Activated CD4-positive, alpha-beta T cell treated with anti-CD3 and anti-CD28 coated beads for 36 hours (primary cell): ENCODE measurements around the gene TSNAXIP1. TPM values are rescaled to one million over a fixed set of nuclear protein-coding genes. Genes with fewer than 3 reads are reported as not detected.

Source experiments
- ATAC-seq: fragments of 200-7000 bp; cut with Tn5 transposase; one replicate; pipeline ENCODE4 v1.10.0; 2021; ENCODE audit warnings: mild to moderate bottlenecking, moderate library complexity
- CTCF ChIA-PET: fragments of 350-600 bp; sonication (Branson Sonifier 250); formaldehyde crosslinking; loops from one replicate; lab custom pipeline; 2021; ENCODE audit warnings: antibody characterized with exemption; lab: Charles Lee
- POLR2A ChIA-PET: fragments of 350-600 bp; sonication (Branson Sonifier 250); formaldehyde crosslinking; loops from one replicate; lab custom pipeline; 2021; ENCODE audit warnings: antibody characterized with exemption, inconsistent platforms; lab: Charles Lee
- DNase-seq: peaks from one replicate; pipeline ENCODE4 v3.0.0-alpha.2; 2020
- H3K27ac Mint-ChIP-seq: one replicate; pipeline ENCODE4 v1.8.0; 2021; ENCODE audit warnings: mixed read lengths
- H3K27me3 Mint-ChIP-seq: one replicate; pipeline ENCODE4 v1.8.0; 2021; ENCODE audit warnings: mixed read lengths
- H3K36me3 Mint-ChIP-seq: one replicate; pipeline ENCODE4 v1.8.0; 2021; ENCODE audit warnings: low read depth, mixed read lengths
- H3K4me1 Mint-ChIP-seq: one replicate; pipeline ENCODE4 v1.8.0; 2021; ENCODE audit warnings: mixed read lengths
- H3K4me3 Mint-ChIP-seq: one replicate; pipeline ENCODE4 v1.8.0; 2021; ENCODE audit warnings: mild to moderate bottlenecking, moderate library complexity, mixed read lengths
- H3K9me3 Mint-ChIP-seq: one replicate; pipeline ENCODE4 v1.8.0; 2021; ENCODE audit warnings: low read depth, mixed read lengths
- intact Hi-C, 2 experiments: fragments of 100-400 bp; cut with DNase I in 1 of 2; cut with micrococcal nuclease in 1 of 2; formaldehyde crosslinking; loops; one replicate each; pipeline versions ENCODE4 v1.14.2 to v1.15.1; 2022 to 2024; cut with DNase I, micrococcal nuclease
- total RNA-seq, 2 experiments: library from RNA; stranded (reverse); gene quantifications; one replicate each; pipeline ENCODE4 v1.2.3, GENCODE V29; 2021

The TSNAXIP1 gene
- total RNA-seq, 2 experiments from 2014 or later = 0.62 to 1.1 TPM

DNA sequence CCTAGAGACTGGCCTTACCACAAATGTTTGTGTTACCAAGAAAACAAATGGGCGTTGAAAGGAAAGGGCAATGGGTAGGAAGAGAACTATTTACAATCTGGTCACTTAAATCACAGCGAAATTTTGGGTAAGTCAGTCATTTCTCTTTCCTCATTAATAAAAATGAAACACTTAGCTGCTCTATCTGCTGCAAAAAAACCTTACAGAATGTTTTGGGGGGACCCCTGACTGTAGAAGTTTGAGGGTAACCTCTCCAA is 39.3 kb downstream of the TSNAXIP1 start:
- Mint-ChIP-seq H3K9me3 (no peaks in the 10 kb centered on the region), H3K27ac (peak overlapping the region; percentile 83), H3K4me3 (peak overlapping the region; percentile 77), H3K27me3 (no peaks in the 10 kb centered on the region), H3K36me3 (peaks cover 27% of the 10 kb centered on the region), H3K4me1 (peaks cover 50% of the 10 kb centered on the region)
- CTCF ChIA-PET = interaction anchor here (0.6 to 2.6 kb wide), 8 partner anchors 12 to 325 kb away, joined by 3 to 12 read pairs (median 4); partner anchors contain the start of genes RANBP10 and TSNAXIP1
- no peak for DNase-seq
- intact Hi-C loops = loop anchor here (1.0 to 10.0 kb wide), 19 partner anchors 13 to 365 kb away; partner anchors contain the start of genes EDC4 (in 2 of the 2), PSKH1 (in 2 of the 2), ACD (in 1 of the 2) and ATP6V0D1 (in 1 of the 2)
- no peak for ATAC-seq
- POLR2A ChIA-PET = interaction anchor here (0.9 to 1.2 kb wide), 5 partner anchors 12 to 325 kb away, joined by 3 read pairs; partner anchors contain the start of gene NFATC3

DNA sequence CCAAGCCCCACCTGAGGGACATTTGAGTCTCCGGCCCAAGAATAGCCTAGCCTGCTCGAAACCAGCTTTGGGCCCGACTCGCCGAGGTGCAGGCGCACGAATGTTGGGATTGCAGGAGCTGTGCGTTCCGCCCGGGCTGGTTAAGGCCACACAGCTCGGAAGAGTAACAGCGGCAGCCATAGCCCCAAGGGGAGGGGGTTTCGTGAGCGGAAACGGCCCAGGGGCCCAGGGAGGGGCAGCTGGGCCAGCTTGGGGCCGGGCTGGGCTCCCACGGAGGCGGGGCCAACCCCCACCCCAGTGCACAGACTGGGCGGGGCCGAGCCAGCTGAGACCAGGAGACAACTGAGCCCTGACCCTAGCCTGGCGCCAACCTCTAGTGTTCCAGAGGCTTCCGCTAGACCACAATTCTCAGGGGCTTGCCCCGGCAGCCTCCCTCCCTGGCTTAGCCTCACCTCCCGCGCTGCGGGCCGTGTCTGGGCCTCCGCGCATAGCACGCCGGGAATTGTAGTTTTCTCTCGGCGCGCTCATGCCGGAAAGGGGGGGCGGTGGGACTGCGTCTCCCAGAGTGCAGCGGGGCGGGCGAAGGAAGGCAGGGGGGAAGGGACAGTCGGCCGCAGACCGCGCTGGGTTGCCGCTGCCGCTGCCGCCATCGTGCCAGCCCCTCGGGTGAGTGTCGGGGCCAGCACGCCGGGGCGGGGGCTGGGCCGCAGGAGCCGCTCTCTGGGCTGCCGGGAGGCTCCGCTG is 39.8 kb downstream of the TSNAXIP1 start, which contains the start of gene NUTF2:
NUTF2 (plus strand) TSS at position 614 of the 744 bp plus-strand sequence. CDS start 18,198 bp downstream, outside the sequence.
- H3K27ac Mint-ChIP-seq = peak within 1 kb of the TSS; percentile 83
- intact Hi-C loops = loop anchor here (1.0 to 10.0 kb wide), 20 partner anchors 13 to 464 kb away; partner anchors contain the start of genes EDC4 (in 2 of the 2), PSKH1 (in 2 of the 2), ACD (in 1 of the 2) and ATP6V0D1 (in 1 of the 2)
- ChIA-PET POLR2A (interaction anchor here (0.6 to 1.2 kb wide), 6 partner anchors 13 to 325 kb away, joined by 3 to 4 read pairs (median 3); partner anchors contain the start of genes C16orf86, ENKD1 and NFATC3), CTCF (interaction anchor here (0.6 to 2.6 kb wide), 8 partner anchors 13 to 325 kb away, joined by 3 to 12 read pairs (median 4); partner anchors contain the start of genes RANBP10 and TSNAXIP1)
- peaks cover 27% of the 10 kb centered on the region for H3K36me3 Mint-ChIP-seq
- peak within 1 kb of the TSS; percentile 77 for H3K4me3 Mint-ChIP-seq
- peaks cover 46% of the 10 kb centered on the region for H3K4me1 Mint-ChIP-seq
- ATAC-seq = peak; percentile 68
- DNase-seq = peak; percentile 98
- H3K9me3 Mint-ChIP-seq = no peaks in the 10 kb centered on the region
- H3K27me3 Mint-ChIP-seq = no peaks in the 10 kb centered on the region

DNA sequence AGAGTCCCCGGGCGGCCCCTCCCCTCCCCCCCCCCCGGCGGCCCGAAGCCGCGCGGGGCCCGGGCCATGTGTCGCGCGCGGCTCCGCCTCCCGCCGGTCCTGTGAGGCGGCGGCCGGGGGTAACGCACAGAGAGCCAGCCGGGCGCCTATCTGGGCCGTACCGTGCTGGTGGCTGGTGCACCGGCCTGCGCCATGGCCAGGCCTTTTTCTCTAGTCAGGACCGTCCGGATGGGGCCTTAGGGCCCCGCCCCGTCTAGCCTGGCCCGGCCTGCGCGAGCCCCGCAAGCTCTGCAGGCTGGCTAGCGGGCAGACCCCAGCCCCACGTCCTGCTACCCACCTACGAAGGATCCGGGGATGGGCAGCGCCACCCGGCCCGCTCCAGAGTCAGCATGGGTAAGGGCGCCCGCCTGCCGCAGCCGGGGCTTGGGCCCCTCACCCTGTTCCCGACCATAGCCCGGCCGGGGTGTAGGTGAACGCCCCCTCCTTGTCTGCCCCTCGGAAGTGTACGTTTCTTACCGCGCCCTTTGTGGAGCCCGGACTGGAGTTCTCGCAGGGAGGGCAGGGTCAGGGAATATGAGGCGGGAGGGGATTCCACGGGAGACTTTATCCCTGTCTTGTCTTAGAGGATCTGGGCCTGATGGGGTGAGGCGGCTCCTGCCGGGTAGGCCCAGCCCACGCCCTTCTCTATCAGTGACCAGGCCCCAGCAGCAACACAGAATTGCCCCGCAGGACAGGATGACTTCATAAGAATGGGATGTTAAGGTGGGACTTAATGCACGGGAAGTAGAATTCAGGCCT is 40.6 kb downstream of the TSNAXIP1 start, which contains the start of gene CENPT:
CENPT (minus strand) TSS at position 630 of the 798 bp plus-strand sequence. CDS start 13,834 bp downstream, outside the sequence.
- Mint-ChIP-seq H3K36me3 (peaks cover 27% of the 10 kb centered on the region), H3K9me3 (no peaks in the 10 kb centered on the region), H3K4me3 (peak within 1 kb of the TSS; percentile 77), H3K27ac (peak within 1 kb of the TSS; percentile 83), H3K27me3 (no peaks in the 10 kb centered on the region), H3K4me1 (peaks cover 44% of the 10 kb centered on the region)
- intact Hi-C loops = loop anchor here (1.0 to 10.0 kb wide), 8 partner anchors 14 to 463 kb away; partner anchors contain the start of genes DDX28 (in 1 of the 2), DUS2 (in 1 of the 2), EDC4 (in 1 of the 2) and PSKH1 (in 1 of the 2)
- ATAC-seq (peak; percentile 47), DNase-seq (peak; percentile 30)
- ChIA-PET POLR2A (interaction anchor here (0.6 kb wide), 1 partner anchor 10 kb away, joined by 3 read pairs; no protein-coding TSS in a partner anchor), CTCF (interaction anchor here (0.7 to 1.4 kb wide), 3 partner anchors 36 to 88 kb away, joined by 3 to 4 read pairs (median 4); no protein-coding TSS in a partner anchor)

DNA sequence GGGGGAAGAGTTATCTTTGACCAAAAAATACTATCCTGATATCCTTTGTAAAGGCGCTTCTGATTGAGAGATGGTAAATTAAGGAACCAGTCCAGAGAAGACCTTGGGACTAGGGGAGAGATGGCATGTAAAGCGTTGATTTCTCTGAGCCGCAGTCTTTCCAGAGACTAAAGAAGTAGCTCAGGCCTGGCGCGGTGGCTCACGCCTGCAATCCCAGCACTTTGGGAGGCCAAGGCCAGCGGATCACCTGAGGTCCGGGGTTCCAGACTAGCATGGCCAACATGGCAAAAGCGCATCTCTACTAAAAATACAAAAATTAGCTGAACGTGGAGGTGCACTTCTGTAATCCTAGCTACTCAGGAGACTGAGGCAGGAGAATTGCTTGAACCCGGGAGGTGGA is 41.4 kb downstream of the TSNAXIP1 start:
- peaks cover 44% of the 10 kb centered on the region for H3K4me1 Mint-ChIP-seq
- peak overlapping the region; percentile 60 for H3K27ac Mint-ChIP-seq
- H3K27me3 Mint-ChIP-seq = no peaks in the 10 kb centered on the region
- H3K4me3 Mint-ChIP-seq = peak overlapping the region; percentile 77
- intact Hi-C loops = loop anchor here in 1 of 2 experiments (5.0 to 10.0 kb wide), 2 partner anchors 44 to 323 kb away; partner anchors contain the start of genes PSKH1 and RIPOR1
- peaks cover 25% of the 10 kb centered on the region for H3K36me3 Mint-ChIP-seq
- ChIA-PET CTCF (interaction anchor here (0.7 to 0.9 kb wide), 2 partner anchors 31 to 38 kb away, joined by 3 read pairs; no protein-coding TSS in a partner anchor), POLR2A (interaction anchor here (0.6 kb wide), 1 partner anchor 9 kb away, joined by 3 read pairs; no protein-coding TSS in a partner anchor)
- no peaks in the 10 kb centered on the region for H3K9me3 Mint-ChIP-seq
- ATAC-seq = no peak
- no peak for DNase-seq

DNA sequence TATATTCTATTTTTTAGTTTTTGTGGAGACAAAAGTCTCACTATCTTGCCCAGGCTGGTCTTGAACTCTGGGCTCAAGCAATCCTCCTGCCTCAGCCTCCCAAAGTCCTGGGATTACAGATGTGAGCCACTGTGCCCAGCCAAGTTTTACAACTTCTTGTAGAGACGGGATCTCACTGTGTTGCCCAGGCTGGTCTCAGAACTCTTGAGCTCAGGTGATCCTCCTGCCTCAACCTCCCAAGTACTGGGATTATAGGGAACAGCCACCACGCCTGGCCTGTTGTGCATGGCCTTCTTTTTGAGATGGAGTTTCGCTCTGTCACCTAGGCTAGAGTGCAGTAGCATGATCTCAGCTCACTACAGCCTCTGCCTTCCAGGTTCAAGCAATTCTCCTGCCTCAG is 47.0 kb downstream of the TSNAXIP1 start:
- ATAC-seq (no peak), DNase-seq (no peak)
- Mint-ChIP-seq H3K27ac (no peak overlapping the region), H3K9me3 (no peaks in the 10 kb centered on the region), H3K27me3 (no peaks in the 10 kb centered on the region), H3K4me1 (peaks cover 39% of the 10 kb centered on the region), H3K36me3 (peaks cover 11% of the 10 kb centered on the region), H3K4me3 (no peak overlapping the region)
- intact Hi-C loops = no loop called here
- POLR2A ChIA-PET = no interaction called here
- CTCF ChIA-PET = interaction anchor here (0.7 to 1.4 kb wide), 3 partner anchors 9 to 18 kb away, joined by 3 to 4 read pairs (median 3); no protein-coding TSS in a partner anchor

DNA sequence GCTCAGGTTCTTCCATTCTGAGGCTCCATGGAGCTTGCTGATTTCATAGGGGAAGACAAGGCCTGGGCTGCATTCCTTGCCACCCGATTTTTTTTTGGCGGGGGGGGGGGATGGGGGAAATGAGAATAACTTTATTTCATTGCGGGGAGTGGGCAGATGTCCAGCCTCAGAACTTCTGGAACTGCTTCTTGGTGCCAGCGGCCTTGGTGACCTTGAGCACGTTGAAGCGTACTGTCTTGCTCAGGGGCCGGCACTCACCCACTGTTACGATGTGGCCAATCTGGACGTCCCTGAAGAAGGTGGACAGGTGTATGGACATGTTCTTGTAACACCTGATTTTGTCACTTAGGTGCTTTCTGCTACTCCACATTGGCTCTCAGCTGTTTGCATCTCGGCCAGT is 49.1 kb downstream of the TSNAXIP1 start:
- ChIA-PET POLR2A (no interaction called here), CTCF (interaction anchor here (0.8 to 1.4 kb wide), 2 partner anchors 13 to 86 kb away, joined by 3 to 4 read pairs; no protein-coding TSS in a partner anchor)
- H3K9me3 Mint-ChIP-seq = no peaks in the 10 kb centered on the region
- intact Hi-C loops = no loop called here
- ATAC-seq (no peak), DNase-seq (no peak)
- no peak overlapping the region for H3K4me3 Mint-ChIP-seq
- no peak overlapping the region for H3K27ac Mint-ChIP-seq
- peaks cover 5% of the 10 kb centered on the region for H3K36me3 Mint-ChIP-seq
- no peaks in the 10 kb centered on the region for H3K27me3 Mint-ChIP-seq
- peaks cover 32% of the 10 kb centered on the region for H3K4me1 Mint-ChIP-seq

DNA sequence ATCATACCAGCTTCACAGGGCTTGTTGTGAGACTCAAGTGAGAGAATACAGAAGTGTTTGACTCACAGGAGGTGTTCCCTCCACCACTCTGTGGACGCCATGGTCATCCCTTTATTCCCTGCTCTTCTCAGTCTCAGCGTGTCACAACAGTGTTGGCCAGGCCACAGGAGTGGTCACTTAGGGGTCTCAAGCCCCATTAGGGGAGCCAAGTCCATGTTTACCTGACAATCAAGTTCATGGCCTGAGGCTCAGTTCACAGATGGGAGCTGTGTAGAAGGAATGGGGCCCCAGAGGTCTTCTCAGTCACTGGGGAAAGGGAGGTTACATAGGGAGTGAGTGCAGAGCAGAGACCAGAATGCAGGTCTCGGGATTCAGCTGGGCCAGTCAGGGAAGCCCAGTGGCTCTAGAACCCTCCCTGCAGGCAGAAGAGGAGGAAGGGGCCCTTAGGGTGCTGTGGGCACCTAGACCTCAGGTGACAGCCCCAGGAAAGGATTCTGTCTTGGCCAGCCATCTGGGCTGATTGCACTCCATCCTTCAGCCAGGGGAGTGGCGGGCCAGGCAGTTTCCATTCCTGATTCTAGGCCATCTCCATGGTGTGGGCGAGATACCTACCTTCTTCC is 50.3 kb downstream of the TSNAXIP1 start:
- ATAC-seq (no peak), DNase-seq (no peak)
- ChIA-PET CTCF (interaction anchor here (0.6 kb wide), 1 partner anchor 392 kb away, joined by 3 read pairs; no protein-coding TSS in a partner anchor), POLR2A (interaction anchor here (0.6 kb wide), 1 partner anchor 9 kb away, joined by 3 read pairs; no protein-coding TSS in a partner anchor)
- no peaks in the 10 kb centered on the region for H3K9me3 Mint-ChIP-seq
- H3K4me3 Mint-ChIP-seq = no peak overlapping the region
- intact Hi-C loops = no loop called here
- H3K36me3 Mint-ChIP-seq = peaks cover 15% of the 10 kb centered on the region
- peaks cover 32% of the 10 kb centered on the region for H3K4me1 Mint-ChIP-seq
- no peaks in the 10 kb centered on the region for H3K27me3 Mint-ChIP-seq
- H3K27ac Mint-ChIP-seq = peak overlapping the region; percentile 29

DNA sequence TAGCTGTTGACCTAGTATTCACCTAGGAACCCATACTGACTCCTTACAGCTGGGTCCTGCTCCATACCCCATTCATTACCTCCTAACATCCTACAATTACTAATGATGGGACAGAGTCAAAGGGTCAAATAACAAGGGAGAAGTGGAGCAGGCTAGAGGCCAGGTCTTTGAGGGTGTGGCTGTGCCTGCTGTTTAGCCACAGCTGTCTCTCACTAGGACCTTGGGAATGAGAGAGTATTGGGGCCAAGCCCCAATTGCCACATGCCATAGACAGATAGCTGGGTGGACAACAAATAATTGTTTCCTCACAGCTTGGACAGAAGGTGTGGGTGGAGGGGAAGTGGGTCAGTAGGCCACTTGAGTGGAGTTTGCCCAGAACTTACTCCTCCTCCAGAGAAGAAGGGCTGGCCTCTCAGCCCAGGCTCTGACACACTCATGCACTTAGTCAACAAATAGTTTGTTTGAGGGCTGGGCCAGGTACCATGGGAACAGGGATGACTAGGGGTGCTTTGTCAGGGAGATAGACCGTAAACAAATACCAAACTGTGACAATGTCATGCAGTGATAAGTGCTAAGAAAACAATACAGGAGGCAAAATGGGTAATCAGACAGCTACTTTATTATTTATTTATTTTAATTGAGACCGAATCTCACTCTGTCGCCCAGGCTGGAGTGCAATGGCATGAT is 51.0 kb downstream of the TSNAXIP1 start:
- Mint-ChIP-seq H3K9me3 (no peaks in the 10 kb centered on the region), H3K4me1 (peaks cover 32% of the 10 kb centered on the region), H3K36me3 (peaks cover 15% of the 10 kb centered on the region), H3K4me3 (no peak overlapping the region), H3K27me3 (no peaks in the 10 kb centered on the region), H3K27ac (peak overlapping the region; percentile 40)
- peak; percentile 55 for DNase-seq
- intact Hi-C loops = no loop called here
- peak; percentile 91 for ATAC-seq
- POLR2A ChIA-PET = interaction anchor here (0.6 kb wide), 1 partner anchor 10 kb away, joined by 3 read pairs; no protein-coding TSS in a partner anchor
- CTCF ChIA-PET = interaction anchor here (0.8 to 1.0 kb wide), 2 partner anchors 41 to 49 kb away, joined by 3 to 4 read pairs; no protein-coding TSS in a partner anchor

DNA sequence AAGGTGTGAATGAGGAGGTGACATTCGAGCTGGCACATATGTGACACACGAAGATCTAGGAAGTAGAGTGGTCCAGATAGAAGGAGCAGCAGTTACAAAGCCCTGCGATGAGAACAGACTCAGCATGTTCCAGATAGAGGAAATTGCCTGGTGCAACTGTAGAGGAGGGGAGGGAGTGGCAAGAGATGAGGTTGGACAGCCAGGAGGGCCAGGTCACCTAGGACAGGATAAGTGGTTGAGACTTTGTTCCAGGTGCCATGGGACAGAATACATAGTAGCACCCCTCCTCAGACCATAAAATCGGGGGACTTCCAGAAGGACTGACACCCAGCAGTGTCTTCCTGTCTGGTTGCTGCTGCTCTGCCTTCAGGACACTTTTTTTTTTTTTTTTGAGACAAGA is 51.8 kb downstream of the TSNAXIP1 start:
- intact Hi-C loops = no loop called here
- no peaks in the 10 kb centered on the region for H3K9me3 Mint-ChIP-seq
- ATAC-seq = no peak
- peaks cover 32% of the 10 kb centered on the region for H3K4me1 Mint-ChIP-seq
- CTCF ChIA-PET = interaction anchor here (1.0 to 1.8 kb wide), 3 partner anchors 42 to 337 kb away, joined by 3 to 5 read pairs (median 4); no protein-coding TSS in a partner anchor
- no peak for DNase-seq
- peaks cover 15% of the 10 kb centered on the region for H3K36me3 Mint-ChIP-seq
- H3K27ac Mint-ChIP-seq = no peak overlapping the region
- POLR2A ChIA-PET = interaction anchor here (0.6 to 0.7 kb wide), 2 partner anchors 34 to 50 kb away, joined by 3 read pairs; no protein-coding TSS in a partner anchor
- no peaks in the 10 kb centered on the region for H3K27me3 Mint-ChIP-seq
- H3K4me3 Mint-ChIP-seq = no peak overlapping the region
